C4-2B (cell line): ENCODE data around the gene BCL2L1.

Experiments
- CTCF ChIP-seq: fragments of 450-650 bp; conservative IDR thresholded peaks from 2 replicates; pipeline ENCODE4 v1.5.1; 2017; ENCODE audit warnings: mild to moderate bottlenecking
- ZFX ChIP-seq: fragments of 450-650 bp; IDR thresholded peaks from 2 replicates; pipeline ENCODE4 v1.6.1; 2017

DNA sequence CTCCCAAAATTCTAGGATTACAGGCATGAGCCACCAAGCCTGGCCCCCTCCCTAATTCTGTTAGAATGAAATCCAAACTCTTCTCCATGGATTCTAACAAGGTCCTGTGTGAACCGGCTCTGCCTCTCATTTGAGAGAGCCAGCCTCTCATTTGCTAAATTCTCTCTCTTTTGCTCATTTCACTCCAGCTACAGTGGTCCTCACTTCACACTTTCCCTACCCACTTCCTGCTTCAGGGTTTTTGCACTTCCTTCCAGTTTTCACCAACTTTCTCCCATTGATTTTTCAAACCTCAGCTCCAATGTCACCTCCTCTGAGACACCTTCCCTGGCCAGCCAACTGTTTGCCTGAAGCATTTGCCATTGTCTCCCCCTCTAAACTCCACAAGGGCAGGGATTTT, 79.8 kb downstream of the BCL2L1 start:
- no peak for TF ChIP-seq CTCF
- TF ChIP-seq ZFX: no peak
